HepG2 (cell line): ENCODE results near the gene MEGF6. TPM values are rescaled to one million over a fixed set of nuclear protein-coding genes. Genes with fewer than 3 reads are reported as not detected.

Source experiments
- ELF1 ChIP-seq: sonication (generic); formaldehyde crosslinking; IDR thresholded peaks from 2 replicates; pipeline ENCODE4 v1.4.0; 2020; ENCODE audit warnings: missing genetic modification reagents
- FOXA1 ChIP-seq, 2 experiments: fragments of 450-650 bp in 1 of 2; sonication (generic) in 1 of 2; formaldehyde crosslinking in 1 of 2; IDR thresholded peaks; 2 replicates each; pipeline versions ENCODE4 v1.4.0 to v1.6.1; 2016 to 2020; ENCODE audit warnings: missing genetic modification reagents in 1 of 2
- HDAC6 ChIP-seq: fragments of 200-600 bp; sonication (generic); IDR thresholded peaks from 2 replicates; pipeline ENCODE4 v1.7.0; 2017; ENCODE audit warnings: mild to moderate bottlenecking, antibody characterized with exemption, low read length, low read depth
- KDM5B ChIP-seq: sonication (generic); formaldehyde crosslinking; IDR thresholded peaks from 2 replicates; pipeline ENCODE4 v1.4.0; 2020; ENCODE audit warnings: missing genetic modification reagents, mild to moderate bottlenecking, borderline replicate concordance
- NFYB ChIP-seq: sonication (generic); formaldehyde crosslinking; IDR thresholded peaks from 2 replicates; pipeline ENCODE4 v1.4.0; 2020; ENCODE audit warnings: missing genetic modification reagents
- NR1H2 ChIP-seq: sonication (generic); formaldehyde crosslinking; IDR thresholded peaks from 2 replicates; pipeline ENCODE4 v1.8.1; 2022; ENCODE audit warnings: low read depth, missing genetic modification reagents, borderline replicate concordance
- PHF20 ChIP-seq: sonication (generic); formaldehyde crosslinking; IDR thresholded peaks from 2 replicates; pipeline ENCODE4 v1.5.0; 2020; ENCODE audit warnings: mild to moderate bottlenecking, missing genetic modification reagents
- PHF8 ChIP-seq: sonication (generic); formaldehyde crosslinking; IDR thresholded peaks from 2 replicates; pipeline ENCODE4 v1.5.0; 2020; ENCODE audit warnings: missing genetic modification reagents
- SPEN ChIP-seq: sonication (generic); formaldehyde crosslinking; IDR thresholded peaks from 2 replicates; pipeline ENCODE4 v1.5.1; 2020; ENCODE audit warnings: low read depth, mild to moderate bottlenecking, missing genetic modification reagents
- ZMYM2 ChIP-seq: sonication (generic); formaldehyde crosslinking; IDR thresholded peaks from 2 replicates; pipeline ENCODE4 v1.8.0; 2022; ENCODE audit warnings: mild to moderate bottlenecking, missing genetic modification reagents
- ZNF317 ChIP-seq: sonication (generic); formaldehyde crosslinking; IDR thresholded peaks from 2 replicates; pipeline ENCODE4 v1.5.0; 2020; ENCODE audit warnings: mild to moderate bottlenecking, missing genetic modification reagents
- polyA plus RNA-seq, 8 experiments: library from polyadenylated mRNA; depleted of rRNA in 3 of 8; stranded (reverse) in 7 of 8; unstranded in 1 of 8; fragments of >200 nt; fragmentation: Illumina TruSeq in 4 of 8; extraction: Trizol in 4 of 8; gene quantifications; 2 replicates each; pipeline versions ENCODE4 v1.2.1 to v1.2.3, GENCODE V29; 2011 to 2016; ENCODE audit warnings: low read depth in 4 of 8, missing spikeins in 1 of 8, mixed read lengths in 1 of 8; ENCODE audit not compliant: insufficient read depth in 1 of 8
- total RNA-seq, 5 experiments: library from RNA; depleted of rRNA; stranded (reverse); fragments of >200 nt; fragmentation: Illumina TruSeq; extraction: Trizol; gene quantifications; 2 replicates each; pipeline ENCODE4 v1.2.3, GENCODE V29; 2016; ENCODE audit warnings: low read depth in 1 of 5
- TF ChIP-seq, protein P1 (sequence below), 2 experiments: sonication (generic) in 1 of 2; formaldehyde crosslinking in 1 of 2; IDR thresholded peaks; 2 replicates each; pipeline versions ENCODE4 v1.4.0 to v1.6.1; 2018 to 2020; ENCODE audit warnings: missing genetic modification reagents in 2 of 2, borderline replicate concordance in 1 of 2, low read depth in 1 of 2, mild to moderate bottlenecking in 1 of 2, missing biosample characterization in 1 of 2
- TF ChIP-seq, protein P2 (sequence below): sonication (generic); formaldehyde crosslinking; IDR thresholded peaks from 2 replicates; pipeline ENCODE4 v1.4.0; 2020; ENCODE audit warnings: low read depth, mild to moderate bottlenecking, missing genetic modification reagents
- TF ChIP-seq, protein P3 (sequence below): IDR thresholded peaks from 2 replicates; pipeline ENCODE4 v1.6.1; 2016; ENCODE audit warnings: low read depth, missing genetic modification reagents, missing compliant biosample characterization
- TF ChIP-seq, protein P4 (sequence below), 2 experiments: IDR thresholded peaks; 2 replicates each; pipeline ENCODE4 v1.6.1; 2011 to 2012; ENCODE audit warnings: low read length in 2 of 2, borderline replicate concordance in 1 of 2, low read depth in 1 of 2, mild to moderate bottlenecking in 1 of 2, moderate library complexity in 1 of 2

The MEGF6 gene
- total and polyA plus RNA-seq, 2 of the 13 experiments (the other 11 are each of a cell fraction or from before 2014, with no cell fraction given), result 1.9 TPM

DNA sequence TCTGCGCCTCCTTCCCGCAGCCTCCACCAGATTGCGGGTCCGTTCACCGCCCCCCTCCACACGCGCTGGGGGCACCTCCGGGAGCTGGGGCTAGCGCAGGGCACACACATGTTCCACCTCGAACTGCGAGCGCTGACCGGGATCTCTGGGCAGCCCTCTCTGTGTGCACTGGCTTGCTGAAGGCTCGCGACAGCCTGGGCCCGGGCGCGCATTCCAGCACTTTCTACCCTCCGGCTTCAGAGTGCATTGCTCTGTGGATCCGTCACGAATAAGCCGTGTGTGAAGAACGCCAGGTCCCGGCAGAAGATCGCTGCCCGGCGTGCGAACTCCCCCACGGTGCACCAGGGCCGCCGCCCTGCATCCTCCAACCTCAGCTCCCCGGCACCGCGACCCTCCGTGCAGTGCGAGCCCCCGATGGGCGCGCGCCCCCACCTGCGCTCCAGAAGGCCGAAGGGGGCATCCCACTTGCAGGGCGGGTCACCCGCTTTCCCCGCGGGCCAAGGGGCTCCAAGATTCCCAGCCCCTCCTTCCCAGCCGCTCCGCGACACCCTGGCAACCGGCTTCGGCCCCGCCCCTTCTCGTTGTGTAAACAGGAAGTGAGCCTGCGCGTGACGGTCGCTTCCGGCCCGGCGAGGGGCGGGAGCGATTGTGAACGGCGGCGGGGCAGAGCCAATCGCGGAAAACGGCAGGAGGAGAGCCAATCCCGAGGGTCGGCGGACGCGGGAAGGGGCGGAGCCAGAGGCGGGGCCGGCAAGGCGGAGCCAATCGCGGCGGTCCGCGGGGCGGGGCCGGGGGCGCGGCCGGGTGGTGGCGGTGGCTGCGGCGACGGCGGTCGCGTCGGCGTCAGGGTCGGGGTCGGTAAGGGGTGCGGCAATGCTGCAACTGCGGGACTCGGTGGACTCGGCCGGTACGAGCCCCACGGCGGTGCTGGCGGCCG, 13.2 kb upstream of the MEGF6 start, which contains the start of gene TPRG1L (continued):
- TF ChIP-seq FOXA1 (IDR thresholded peaks at IDR 0.05) (peak; percentile 63; the same call in 1 of the 2 replicates), FOXA1 (CRISPR knock-in tag; IDR thresholded peaks at IDR 0.05) (peak; percentile 100), PHF8 (peak; percentile 85), ZNF317 (CRISPR knock-in tag) (no peak), SPEN (CRISPR knock-in tag) (peak; percentile 68), NR1H2 (0 out of 2 replicates have a peak, but pooled peaks have one; percentile 38), KDM5B (CRISPR knock-in tag) (peak; percentile 39; the same call in 1 of the 2 replicates), HDAC6 (no peak), ELF1 (CRISPR knock-in tag) (peak; percentile 91), ZMYM2 (CRISPR knock-in tag) (no peak), NFYB (CRISPR knock-in tag) (peak; percentile 91), PHF20 (CRISPR knock-in tag) (no peak)
- TF ChIP-seq, protein P1, sequence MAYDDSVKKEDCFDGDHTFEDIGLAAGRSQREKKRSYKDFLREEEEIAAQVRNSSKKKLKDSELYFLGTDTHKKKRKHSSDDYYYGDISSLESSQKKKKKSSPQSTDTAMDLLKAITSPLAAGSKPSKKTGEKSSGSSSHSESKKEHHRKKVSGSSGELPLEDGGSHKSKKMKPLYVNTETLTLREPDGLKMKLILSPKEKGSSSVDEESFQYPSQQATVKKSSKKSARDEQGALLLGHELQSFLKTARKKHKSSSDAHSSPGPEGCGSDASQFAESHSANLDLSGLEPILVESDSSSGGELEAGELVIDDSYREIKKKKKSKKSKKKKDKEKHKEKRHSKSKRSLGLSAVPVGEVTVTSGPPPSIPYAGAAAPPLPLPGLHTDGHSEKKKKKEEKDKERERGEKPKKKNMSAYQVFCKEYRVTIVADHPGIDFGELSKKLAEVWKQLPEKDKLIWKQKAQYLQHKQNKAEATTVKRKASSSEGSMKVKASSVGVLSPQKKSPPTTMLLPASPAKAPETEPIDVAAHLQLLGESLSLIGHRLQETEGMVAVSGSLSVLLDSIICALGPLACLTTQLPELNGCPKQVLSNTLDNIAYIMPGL (CRISPR knock-in tag; IDR thresholded peaks at IDR 0.05; ENCODE audit: borderline replicate concordance in 1 of 2, low read depth in 1 of 2), result 0 out of 4 replicates have a peak, but pooled peaks have one; percentile 25 to 44
- TF ChIP-seq, protein P2, sequence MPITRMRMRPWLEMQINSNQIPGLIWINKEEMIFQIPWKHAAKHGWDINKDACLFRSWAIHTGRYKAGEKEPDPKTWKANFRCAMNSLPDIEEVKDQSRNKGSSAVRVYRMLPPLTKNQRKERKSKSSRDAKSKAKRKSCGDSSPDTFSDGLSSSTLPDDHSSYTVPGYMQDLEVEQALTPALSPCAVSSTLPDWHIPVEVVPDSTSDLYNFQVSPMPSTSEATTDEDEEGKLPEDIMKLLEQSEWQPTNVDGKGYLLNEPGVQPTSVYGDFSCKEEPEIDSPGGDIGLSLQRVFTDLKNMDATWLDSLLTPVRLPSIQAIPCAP (CRISPR knock-in tag), result no peak
- TF ChIP-seq, protein P3, sequence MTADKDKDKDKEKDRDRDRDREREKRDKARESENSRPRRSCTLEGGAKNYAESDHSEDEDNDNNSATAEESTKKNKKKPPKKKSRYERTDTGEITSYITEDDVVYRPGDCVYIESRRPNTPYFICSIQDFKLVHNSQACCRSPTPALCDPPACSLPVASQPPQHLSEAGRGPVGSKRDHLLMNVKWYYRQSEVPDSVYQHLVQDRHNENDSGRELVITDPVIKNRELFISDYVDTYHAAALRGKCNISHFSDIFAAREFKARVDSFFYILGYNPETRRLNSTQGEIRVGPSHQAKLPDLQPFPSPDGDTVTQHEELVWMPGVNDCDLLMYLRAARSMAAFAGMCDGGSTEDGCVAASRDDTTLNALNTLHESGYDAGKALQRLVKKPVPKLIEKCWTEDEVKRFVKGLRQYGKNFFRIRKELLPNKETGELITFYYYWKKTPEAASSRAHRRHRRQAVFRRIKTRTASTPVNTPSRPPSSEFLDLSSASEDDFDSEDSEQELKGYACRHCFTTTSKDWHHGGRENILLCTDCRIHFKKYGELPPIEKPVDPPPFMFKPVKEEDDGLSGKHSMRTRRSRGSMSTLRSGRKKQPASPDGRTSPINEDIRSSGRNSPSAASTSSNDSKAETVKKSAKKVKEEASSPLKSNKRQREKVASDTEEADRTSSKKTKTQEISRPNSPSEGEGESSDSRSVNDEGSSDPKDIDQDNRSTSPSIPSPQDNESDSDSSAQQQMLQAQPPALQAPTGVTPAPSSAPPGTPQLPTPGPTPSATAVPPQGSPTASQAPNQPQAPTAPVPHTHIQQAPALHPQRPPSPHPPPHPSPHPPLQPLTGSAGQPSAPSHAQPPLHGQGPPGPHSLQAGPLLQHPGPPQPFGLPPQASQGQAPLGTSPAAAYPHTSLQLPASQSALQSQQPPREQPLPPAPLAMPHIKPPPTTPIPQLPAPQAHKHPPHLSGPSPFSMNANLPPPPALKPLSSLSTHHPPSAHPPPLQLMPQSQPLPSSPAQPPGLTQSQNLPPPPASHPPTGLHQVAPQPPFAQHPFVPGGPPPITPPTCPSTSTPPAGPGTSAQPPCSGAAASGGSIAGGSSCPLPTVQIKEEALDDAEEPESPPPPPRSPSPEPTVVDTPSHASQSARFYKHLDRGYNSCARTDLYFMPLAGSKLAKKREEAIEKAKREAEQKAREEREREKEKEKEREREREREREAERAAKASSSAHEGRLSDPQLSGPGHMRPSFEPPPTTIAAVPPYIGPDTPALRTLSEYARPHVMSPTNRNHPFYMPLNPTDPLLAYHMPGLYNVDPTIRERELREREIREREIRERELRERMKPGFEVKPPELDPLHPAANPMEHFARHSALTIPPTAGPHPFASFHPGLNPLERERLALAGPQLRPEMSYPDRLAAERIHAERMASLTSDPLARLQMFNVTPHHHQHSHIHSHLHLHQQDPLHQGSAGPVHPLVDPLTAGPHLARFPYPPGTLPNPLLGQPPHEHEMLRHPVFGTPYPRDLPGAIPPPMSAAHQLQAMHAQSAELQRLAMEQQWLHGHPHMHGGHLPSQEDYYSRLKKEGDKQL (CRISPR knock-in tag), result 0 out of 2 replicates have a peak, but pooled peaks have one; percentile 31
- TF ChIP-seq, protein P4, sequence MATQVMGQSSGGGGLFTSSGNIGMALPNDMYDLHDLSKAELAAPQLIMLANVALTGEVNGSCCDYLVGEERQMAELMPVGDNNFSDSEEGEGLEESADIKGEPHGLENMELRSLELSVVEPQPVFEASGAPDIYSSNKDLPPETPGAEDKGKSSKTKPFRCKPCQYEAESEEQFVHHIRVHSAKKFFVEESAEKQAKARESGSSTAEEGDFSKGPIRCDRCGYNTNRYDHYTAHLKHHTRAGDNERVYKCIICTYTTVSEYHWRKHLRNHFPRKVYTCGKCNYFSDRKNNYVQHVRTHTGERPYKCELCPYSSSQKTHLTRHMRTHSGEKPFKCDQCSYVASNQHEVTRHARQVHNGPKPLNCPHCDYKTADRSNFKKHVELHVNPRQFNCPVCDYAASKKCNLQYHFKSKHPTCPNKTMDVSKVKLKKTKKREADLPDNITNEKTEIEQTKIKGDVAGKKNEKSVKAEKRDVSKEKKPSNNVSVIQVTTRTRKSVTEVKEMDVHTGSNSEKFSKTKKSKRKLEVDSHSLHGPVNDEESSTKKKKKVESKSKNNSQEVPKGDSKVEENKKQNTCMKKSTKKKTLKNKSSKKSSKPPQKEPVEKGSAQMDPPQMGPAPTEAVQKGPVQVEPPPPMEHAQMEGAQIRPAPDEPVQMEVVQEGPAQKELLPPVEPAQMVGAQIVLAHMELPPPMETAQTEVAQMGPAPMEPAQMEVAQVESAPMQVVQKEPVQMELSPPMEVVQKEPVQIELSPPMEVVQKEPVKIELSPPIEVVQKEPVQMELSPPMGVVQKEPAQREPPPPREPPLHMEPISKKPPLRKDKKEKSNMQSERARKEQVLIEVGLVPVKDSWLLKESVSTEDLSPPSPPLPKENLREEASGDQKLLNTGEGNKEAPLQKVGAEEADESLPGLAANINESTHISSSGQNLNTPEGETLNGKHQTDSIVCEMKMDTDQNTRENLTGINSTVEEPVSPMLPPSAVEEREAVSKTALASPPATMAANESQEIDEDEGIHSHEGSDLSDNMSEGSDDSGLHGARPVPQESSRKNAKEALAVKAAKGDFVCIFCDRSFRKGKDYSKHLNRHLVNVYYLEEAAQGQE (IDR thresholded peaks at IDR 0.05; ENCODE audit: borderline replicate concordance in 1 of 2, low read depth in 1 of 2, low read length in 2 of 2), result no peak
